Cerebellar nuclear complex (tissue), 1 donor: ENCODE results near the gene MSANTD7.
"Not testable (repeated sequence)": the region's sequence is repeated elsewhere in the genome, so short reads cannot be mapped to it uniquely, and the experiment has no call there.

Source experiments
- DNase-seq, 2 experiments: peaks; one replicate each; lab custom pipeline; 2025; lab: John Stamatoyannopoulos, UW

MSANTD7 gene, protein sequence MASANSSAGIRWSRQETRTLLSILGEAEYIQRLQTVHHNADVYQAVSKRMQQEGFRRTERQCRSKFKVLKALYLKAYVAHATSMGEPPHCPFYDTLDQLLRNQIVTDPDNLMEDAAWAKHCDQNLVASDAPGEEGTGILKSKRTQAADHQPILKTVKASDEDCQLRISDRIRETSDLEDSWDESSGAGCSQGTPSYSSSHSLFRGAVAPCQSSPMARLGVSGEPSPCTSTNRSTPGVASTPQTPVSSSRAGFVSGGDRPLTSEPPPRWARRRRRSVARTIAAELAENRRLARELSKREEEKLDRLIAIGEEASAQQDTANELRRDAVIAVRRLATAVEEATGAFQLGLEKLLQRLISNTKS

DNA sequence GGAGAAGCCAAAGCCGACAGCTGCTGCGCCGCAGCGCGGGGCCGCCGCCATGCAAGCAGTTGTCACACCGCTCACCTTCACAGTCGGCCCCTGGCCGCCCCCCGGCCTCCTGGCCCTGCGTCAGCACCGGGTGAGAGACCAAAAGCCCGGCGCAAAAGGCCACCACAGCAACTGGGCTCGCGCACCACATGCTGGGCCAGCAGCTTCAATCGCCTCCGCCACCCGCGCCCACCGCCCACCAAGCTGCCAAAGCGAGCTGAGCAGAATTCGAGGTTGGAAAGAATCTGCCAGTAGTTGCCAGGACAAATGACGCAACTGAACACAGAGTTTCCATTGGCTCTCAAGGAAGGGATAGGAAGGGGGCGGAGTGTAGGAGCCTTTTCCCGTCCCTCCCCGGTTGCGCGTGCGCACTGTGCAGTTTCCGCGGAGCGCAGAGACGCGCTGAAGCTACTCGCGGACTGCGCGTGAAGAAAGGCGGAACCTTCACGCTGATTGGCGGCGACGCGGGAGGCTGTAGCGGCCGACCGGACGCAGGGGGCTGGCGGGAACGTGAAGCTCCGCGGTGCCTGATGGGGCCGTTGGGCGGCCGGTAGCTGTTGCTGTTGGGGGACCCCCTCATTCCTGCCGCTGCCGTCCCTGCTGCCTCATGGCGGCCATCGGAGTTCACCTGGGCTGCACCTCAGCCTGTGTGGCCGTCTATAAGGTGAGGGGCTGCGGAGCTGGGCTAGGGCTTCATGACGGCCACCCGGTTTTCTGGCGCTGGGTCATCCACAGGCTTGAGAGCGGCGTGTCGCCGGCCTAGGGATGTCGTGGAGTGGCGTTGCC is at the start of gene MSANTD7, which contains the start of the genes CDNF and HSPA14:
Gene MSANTD7, plus strand, starts transcription at position 550 of the 825 bp plus-strand sequence. CDS start 3,979 bp downstream, outside the sequence.
Gene CDNF, minus strand, starts transcription at position 281 of the 825 bp plus-strand sequence. Its CDS starts 91 bp downstream, at position 190.
Gene HSPA14, plus strand, starts transcription at position 550 of the 825 bp plus-strand sequence. Its CDS starts 97 bp downstream, at position 647.
- peak; percentile 82 to 96 for DNase-seq

DNA sequence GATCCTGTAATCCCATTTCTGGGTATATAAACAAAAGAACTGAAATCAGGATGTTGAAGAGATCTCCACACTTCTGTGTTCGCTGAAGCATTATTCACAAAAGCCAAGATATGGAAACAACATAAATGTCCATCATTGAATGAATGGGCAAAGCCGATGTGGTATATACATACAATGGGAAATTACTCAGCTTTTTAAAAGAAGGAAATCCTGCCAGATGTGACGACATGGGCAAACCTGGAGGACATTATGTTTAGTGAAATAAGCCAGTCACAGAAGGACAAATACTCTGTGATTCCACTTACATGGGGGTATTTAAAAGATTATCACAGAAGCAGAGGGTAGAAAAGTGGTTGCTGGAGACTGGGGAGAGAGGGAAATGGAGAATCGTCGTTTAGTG is 39.5 kb upstream of the MSANTD7 start:
- no peak for DNase-seq

DNA sequence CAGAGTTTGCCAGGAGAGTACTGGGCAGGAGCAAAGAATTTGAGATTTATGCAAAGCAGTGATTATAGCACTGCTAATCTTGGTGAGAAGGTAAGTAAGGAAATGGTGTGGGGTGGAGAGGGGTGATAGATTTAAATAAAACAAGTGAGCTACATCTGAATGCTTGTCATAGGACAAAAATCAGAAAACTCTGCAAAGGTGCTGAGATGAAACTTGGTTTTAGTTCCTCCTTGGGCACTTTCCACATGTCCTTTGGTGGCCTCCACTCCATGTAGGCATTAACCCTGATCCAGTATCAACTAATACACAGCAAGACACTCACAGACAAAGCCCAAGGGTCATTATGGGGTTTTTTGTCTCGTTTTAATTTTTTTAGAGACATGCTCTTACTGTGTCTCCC is 37.7 kb upstream of the MSANTD7 start:
- no peak for DNase-seq

DNA sequence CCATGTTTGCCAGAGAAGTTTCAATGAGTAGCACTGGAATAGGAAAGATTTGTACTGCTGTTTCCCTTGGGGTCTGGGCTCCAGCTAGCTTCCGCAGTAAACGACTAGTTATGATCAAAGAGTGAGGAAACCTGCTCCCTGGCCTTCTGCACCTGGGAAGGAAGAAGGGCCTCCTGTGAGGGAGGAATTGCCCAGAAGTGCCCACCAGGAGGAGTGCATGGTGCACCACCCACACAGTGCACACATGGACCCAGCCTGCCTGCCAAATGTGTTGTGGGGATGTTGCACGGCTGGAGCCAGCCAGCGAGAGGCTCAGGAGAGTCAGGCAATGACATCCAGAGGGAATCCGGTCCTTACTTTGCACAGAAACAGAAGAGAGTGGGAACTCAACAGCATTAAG is 36.4 kb upstream of the MSANTD7 start:
- DNase-seq: no peak

DNA sequence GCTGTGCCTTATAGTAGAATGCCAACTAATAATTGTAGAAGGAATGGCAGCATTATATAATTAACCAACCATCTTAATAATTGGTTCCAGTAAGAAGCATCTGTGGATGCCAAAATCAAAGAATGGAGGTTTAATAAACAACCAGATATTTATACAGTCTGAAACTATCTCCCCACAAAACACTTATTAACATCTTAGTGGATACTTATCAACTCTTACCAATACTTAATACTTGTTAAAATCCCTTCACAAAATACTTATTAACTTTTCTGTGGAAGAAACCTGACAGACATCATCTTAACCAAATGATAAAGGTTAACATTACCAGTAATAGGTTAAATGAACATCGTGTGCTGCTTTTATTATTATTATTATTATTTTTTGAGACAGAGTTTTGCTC is 34.3 kb upstream of the MSANTD7 start:
- no peak for DNase-seq

DNA sequence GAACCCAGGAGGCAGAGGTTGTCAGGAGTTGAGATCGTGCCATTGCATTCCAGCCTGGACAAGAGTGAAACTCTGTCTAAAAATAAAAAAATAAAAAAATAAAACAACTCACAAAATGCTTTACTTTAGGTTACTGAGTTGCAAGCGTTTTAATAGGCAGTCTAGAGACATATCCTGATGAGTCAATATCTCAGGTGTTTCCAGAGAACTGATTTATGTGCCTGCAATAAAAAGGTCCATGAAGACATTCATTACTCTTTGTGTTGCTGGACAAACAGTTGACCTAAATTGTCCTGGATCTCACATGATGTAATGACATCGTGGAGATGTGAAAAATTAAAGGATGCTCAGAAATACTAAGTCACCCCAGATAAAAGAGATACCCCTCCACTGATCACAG is 31.8 kb upstream of the MSANTD7 start:
- DNase-seq: no peak

DNA sequence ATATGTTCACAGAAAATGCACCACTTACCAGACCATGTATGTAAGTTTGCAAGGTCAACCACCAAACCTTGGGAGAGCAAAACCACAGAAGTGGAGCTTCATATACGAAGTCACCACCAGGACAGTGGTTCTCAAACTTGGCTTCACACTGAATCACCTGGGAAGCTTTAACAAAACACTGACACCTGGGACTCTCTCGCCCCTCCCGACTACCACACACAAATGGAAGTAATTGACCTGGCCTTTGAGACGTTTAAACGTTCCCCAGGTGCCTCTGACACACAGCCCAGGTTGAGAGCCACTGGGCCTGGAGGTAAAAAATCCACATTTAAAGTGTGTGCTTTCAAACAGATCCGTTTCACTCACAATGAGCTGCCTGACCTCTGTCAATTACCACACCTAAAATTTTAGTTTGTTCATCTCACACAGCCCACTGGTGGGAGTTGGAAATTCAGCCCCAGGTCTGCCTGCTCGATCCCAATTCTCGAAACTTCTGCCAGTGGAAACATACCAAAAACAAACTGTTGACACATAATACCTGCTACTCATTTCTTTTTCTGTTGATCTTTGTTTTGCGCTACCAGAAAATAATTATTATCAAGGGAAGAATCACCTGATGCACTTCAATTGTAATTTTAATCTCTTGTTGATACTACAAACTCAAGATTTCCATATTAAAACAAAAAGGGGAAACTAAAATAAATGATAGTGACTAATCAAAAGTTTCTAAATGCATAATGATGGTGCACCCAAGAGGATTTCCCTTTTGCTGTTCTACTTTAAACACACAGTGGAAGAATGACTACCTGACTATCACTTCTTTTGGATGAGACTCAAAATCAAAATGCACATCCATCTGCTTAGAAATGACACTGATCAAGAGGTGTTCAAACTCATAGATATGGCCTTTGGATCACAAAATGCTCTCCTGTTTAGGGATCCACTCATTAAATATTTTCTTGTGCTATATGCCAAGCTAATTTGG is 26.8 kb upstream of the MSANTD7 start:
- no peak for DNase-seq

DNA sequence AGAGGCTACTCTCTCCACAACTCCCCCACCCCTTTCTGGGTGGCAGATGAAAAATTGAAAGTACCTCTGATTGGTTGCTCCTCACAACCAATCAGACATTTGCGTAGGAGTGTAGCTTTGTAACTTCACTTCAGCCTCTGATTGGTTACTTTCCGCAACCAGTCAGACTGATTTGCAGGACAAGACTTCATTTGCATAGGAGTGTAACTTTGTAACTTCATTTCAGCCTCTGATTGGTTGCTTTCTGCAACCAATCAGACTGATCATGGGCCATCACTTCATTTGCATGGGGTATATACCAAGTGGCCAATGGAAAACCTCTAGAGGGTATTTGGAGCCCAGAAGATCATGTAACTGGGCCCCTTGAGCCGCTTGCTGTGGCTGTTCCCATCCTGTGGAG is 25.8 kb upstream of the MSANTD7 start:
- DNase-seq: no peak

DNA sequence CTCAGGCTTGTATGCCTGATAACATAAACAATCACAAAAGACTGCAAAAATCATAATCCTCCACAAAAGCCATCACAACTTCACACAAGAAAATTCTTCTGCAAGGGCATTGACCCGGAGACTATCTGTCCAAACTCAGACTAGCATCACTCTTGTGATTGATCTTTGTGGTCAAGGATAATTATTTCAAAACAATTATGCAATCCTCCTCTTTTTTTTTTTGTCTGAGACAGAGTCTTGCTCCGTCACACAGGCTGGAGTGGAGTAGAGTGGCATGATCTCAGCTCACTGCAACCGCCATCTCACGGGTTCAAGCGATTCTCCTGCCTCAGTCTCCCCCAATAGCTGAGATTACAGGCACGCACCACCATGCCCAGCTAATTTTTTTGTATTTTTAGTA is 22.4 kb upstream of the MSANTD7 start:
- no peak for DNase-seq

DNA sequence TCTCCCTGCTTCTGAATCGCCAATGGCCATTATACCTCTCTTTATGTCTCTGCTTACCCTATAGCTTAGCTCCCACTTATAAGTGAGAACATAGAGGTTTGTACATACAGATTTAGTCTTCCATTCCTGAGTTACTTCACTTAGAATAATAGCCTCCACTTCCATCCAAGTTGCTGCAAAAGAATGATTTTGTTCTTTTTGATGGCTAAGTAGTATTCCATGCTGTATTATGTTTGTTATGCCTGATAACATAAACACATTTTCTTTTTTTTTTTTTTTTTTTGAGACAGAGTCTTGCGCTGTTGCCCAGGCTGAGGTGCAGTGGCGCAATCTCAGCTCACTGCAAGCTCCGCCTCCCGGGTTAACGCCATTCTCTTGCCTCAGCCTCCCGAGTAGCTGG is 21.4 kb upstream of the MSANTD7 start:
- not testable (repeated sequence) for DNase-seq

DNA sequence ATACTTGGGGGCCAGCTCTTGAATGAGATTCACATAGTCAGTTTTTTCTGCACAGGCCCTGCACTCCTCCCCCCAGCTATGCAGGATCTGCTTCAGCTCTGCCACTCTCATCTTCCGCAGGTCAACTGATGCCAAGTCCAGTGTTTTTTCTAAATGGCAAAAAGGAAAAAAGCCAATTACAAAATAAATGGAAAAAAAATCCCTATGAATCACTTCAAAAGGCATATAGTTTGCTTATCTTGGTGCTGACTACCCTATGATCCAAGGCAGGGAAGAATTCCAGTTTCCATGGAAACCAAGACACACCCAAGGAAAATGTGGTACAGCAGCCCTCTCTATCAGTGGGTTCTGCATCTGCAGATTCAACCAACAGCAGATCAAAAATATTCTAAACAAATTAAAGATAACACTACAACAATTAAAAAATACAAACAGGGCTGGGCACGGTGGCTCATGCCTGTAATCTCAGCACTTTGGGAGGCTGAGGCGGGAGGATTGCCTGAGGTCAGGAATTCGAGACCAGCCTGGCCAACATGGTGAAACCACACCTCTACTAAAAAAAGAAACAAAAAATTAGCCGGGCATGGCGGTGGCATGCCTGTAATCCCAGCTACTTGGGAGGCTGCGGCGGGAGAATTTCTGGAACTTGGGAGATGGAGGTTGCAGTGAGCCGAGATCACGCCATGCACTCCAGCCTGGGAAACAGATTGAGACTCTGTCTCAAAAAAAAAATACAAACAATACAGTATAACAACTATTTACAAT is 17.9 kb upstream of the MSANTD7 start:
- no peak for DNase-seq

DNA sequence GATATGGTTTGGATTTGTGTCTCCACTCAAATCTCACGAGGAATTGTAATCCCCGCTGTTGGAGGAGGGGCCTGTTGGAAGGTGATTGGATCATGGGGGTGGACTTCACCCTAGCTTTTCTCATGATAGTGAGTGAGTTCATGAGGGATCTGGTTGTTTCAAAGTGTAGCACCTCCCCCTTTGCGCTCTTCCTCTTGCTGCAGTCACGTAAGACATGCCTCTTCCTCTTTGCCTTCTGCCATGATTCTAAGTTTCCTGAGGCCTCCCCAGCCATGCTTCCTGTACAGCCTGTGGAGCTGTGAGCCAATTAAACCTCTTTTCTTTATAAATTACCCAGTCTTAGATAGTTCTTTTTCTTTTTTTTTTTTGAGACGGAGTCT is 17.3 kb upstream of the MSANTD7 start:
- DNase-seq: no peak

DNA sequence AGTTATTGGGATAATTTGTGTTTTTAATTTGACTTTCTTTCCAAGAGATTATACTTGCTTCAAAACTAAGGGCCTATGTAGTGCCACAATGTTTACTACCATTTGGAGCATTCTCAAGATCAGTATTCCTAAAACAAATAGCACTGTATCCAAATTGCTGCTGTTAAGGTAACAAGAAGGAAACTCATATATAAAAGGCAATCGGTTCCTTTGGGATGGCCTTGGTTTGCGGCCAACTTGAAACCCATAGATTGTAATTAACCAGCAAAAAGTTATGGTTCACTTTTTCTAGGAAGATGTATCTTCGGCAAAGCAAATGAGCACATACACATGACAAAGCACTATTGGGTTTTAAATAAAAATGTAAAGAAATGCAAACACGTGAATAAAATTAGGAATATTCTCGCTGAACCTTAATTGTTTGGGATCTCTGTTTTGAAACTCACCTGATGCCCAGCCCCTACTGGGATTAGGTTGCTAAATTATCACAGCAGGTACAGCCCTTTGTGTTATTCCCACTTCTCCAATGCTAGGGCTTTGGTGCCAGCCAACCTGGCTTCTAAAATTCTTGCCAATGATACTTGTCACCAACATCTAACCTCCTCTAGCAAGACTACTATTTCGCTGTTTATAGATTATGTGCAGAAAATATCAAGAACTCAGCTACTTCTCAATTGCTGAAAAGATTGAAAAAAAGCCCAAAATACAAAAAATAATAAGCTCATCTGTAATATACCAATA is 16.3 kb upstream of the MSANTD7 start:
- no peak for DNase-seq

DNA sequence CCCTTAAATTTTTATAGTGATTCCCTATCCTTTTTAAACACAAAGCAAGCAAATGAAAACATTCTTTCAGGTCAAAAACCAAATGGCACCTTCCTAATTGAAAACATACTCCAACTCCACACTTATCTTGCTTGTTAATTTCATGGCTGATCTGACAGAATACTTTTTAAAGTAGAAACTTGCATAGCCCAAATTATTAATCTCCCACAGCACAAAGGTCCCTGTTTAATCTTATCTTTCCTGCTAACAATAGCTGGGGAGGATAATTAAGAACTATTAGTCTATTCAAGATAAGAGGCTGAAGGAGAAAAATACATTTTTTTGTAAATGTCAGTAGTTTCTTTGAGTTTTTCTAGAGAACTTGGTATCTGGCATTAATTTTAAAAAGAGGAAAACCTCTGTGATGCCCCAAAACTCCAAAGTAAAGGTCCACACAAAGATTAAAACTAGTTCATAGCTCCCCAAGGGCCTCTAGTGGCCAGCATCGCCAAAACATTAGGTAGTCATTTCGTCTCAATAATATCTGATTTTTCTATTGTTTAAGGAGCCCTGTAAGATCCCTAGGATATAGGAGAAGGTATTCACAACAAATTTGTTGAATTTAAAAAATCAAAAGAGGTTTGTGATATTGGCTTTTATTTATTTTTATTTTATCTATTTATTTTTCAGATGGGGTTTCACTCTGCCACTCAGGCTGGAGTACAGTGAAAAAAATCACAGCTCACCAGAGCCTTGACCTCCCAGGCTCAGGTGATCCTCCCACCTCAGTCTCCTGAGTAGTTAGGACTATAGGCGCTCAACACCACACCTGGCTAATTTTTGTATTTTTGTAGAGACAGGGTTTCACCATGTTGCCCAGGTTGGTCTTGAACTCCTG is 15.0 kb upstream of the MSANTD7 start:
- no peak for DNase-seq

DNA sequence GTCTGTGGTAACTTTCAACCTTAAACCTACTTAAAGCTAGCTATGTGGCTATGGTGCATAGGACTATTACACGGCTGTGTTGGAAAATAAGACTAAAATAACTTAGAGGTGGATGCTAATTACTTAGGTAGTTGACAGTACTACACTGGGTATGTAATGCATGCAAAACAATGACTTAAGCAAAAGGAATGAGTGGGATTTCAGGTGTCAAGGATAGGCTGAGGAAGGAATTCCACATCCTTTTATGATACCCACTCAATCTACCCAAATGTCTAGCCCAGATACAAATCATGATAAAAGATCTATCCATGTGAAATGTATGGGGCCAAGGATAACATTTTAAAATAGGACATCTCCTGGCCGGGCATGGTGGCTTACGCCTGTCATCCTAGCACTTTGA is 14.1 kb upstream of the MSANTD7 start:
- no peak for DNase-seq

DNA sequence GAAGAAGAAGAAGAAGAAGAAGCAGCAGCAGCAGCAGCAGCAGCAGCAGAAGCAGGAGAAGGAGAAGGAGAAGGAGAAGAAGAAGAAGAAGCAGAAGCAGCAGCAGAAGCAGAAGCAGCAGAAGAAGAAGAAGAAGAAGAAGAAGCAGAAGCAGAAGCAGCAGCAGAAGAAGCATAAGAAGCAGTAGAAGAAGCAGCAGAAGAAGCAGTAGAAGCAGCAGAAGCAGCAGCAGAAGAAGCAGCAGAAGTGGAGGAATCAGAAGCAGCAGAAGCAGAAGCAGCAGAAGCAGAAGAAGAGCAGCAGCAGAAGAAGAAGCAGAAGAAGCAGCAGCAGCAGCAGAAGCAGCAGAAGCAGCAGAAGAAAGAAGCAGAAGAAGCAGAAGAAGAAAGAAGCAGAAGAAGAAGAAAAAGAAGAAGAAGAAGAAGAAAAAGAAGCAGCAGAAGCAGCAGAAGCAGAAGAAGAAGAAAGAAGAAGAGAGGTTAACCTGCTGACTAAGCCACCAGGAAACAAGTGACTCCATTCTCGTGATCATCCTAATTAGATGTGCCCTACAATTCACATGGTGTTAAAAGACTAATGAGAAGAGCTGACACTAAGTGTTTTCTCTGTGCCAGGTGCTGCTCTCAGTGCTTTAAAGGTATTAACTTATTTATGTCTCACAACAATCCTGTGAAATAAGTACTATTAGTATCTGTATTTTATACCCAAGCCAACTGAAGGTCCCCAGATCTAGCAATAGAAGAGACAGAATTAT is 11.9 kb upstream of the MSANTD7 start:
- DNase-seq: no peak

DNA sequence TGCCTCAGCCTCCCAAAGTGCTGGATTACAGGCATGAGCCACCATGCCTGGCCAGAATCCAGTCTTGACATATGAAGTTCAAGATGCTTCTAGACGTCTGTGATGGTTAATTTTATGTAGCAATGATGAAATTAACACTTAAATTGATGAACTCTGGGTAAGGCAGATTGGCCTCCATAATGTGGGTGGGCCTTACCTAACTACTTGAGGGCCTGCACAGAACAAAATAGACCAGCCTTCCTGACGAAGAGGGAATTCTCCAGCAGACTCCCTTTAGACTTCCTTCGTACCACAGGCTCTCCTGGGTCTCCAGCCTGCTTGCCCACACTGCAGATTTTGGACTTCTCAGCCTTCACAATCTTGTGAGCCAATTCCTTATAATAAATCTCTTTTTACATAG is 5.0 kb upstream of the MSANTD7 start:
- no peak for DNase-seq

DNA sequence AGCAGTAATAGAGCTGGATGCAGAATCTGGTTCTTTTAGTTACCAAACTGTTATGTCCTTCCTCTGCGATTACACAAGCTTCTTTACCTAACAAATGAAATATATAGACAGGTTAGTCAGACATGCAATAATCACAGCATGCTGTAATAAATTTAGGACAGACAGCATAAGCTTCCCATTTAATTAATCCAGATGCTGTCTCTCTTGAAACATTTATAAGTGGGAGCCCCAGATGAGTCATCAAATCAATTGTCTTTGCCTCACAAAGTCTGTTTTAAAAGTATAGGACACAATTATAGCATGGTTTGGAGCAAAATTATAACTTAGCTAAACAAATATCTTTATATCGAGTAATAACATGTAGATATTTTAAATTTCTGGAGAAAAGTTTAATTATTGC is 1.9 kb upstream of the MSANTD7 start:
- DNase-seq: no peak
